ENCODE data around the gene GAL3ST1. TPM values are rescaled to one million over a fixed set of nuclear protein-coding genes. Genes with fewer than 3 reads are reported as not detected.

The GAL3ST1 gene
- total and polyA plus RNA-seq, 2 of the 8 experiments (the other 6 are each of a cell fraction or from before 2014, with no cell fraction given) = 11.0 to 32.5 TPM

GRCh38 chr22:30508216-30508615 lies 66.2 kb downstream of the GAL3ST1 start:
- Histone ChIP-seq H2BK12ac (ENCODE audit: low read depth, low read length) (no peak overlapping the region), H4K5ac (ENCODE audit: insufficient read length, low read depth, low read length) (no peak overlapping the region), H3K79me2 (ENCODE audit: control insufficient read depth in 1 of 2, insufficient read depth in 2 of 2, low read length in 2 of 2) (no peaks in the 10 kb centered on the region), H2AFZ (ENCODE audit: low read length) (no peak overlapping the region), H3K4me3 (ENCODE audit: extremely low read depth in 1 of 4, insufficient read depth in 2 of 4, low read depth in 3 of 4, low read length in 4 of 4) (no peak overlapping the region), H3K27ac (ENCODE audit: low read depth, low read length) (no peak overlapping the region), H3K4ac (replicated peaks; ENCODE audit: insufficient read length, low read depth, low read length) (no peak overlapping the region), H3K4me2 (ENCODE audit: insufficient read depth in 1 of 2, low read depth in 2 of 2, low read length in 2 of 2) (no peak overlapping the region), H4K91ac (replicated peaks; ENCODE audit: insufficient read length, low read length) (no peak overlapping the region), H2BK15ac (ENCODE audit: low read length) (no peak overlapping the region), H3K36me3 (ENCODE audit: control insufficient read depth in 2 of 4, insufficient read depth in 4 of 4, low read length in 3 of 4) (no peaks in the 10 kb centered on the region), H3K4me1 (replicated peaks in 1 of 4; ENCODE audit: control insufficient read depth in 3 of 4, insufficient read depth in 4 of 4, low read length in 3 of 4) (peaks cover 0 to 4% (median 2%) of the 10 kb centered on the region in 4 experiments; a peak in 2 of 7 replicates), H3K9me3 (ENCODE audit: insufficient read depth in 2 of 2, low read depth in 1 of 2, low read length in 1 of 2) (no peaks in the 10 kb centered on the region), H4K8ac (ENCODE audit: extremely low read depth, insufficient read depth, low read length) (no peak overlapping the region), H3K23ac (ENCODE audit: insufficient read length) (no peak overlapping the region), H3K23me2 (ENCODE audit: low read depth, low read length) (peaks cover 5% of the 10 kb centered on the region; the same call in 1 of the 2 replicates), H2BK20ac (ENCODE audit: low read length) (no peak overlapping the region), H3K18ac (ENCODE audit: extremely low read depth, low read length) (no peak overlapping the region), H3K56ac (replicated peaks; ENCODE audit: insufficient read length, low read depth, low read length) (no peak overlapping the region), H3K27me3 (replicated peaks in 1 of 4; ENCODE audit: control insufficient read depth in 3 of 4, extremely low read depth in 1 of 4, insufficient read depth in 3 of 4, low read length in 3 of 4) (peaks cover 0 to 4% (median 0%) of the 10 kb centered on the region in 4 experiments; a peak in 2 of 7 replicates), H4K20me1 (replicated peaks in 1 of 2; ENCODE audit: control insufficient read depth in 1 of 2, insufficient read depth in 2 of 2, low read length in 2 of 2) (no peaks in the 10 kb centered on the region), H2BK5ac (ENCODE audit: low read depth, low read length) (no peak overlapping the region), H2AK5ac (ENCODE audit: low read depth, low read length) (no peak overlapping the region), H3K14ac (ENCODE audit: insufficient read length) (no peak overlapping the region), H2BK120ac (replicated peaks; ENCODE audit: low read depth, low read length) (no peak overlapping the region), H3K9ac (replicated peaks in 1 of 4; ENCODE audit: extremely low read depth in 1 of 4, low read depth in 3 of 4, low read length in 3 of 4) (no peak overlapping the region), H3K79me1 (ENCODE audit: low read depth, low read length) (no peaks in the 10 kb centered on the region)
- WGBS, 2 experiments (ENCODE audit: extremely low coverage in 1 of 2, insufficient coverage in 1 of 2, insufficient read length in 1 of 2, insufficient replicate concordance in 2 of 2, low coverage in 1 of 2, low lambda C conversion rate in 2 of 2, missing lambda C conversion rate in 1 of 2) = 90% methylated on average over 5 of the region's 5 CpGs; no CpG with 5 or more reads in 1 of the 2 experiments
- POLR2A ChIA-PET (ENCODE audit: partially characterized antibody) = no interaction called here
- TF ChIP-seq ZNF274 (IDR thresholded peaks at IDR 0.05; ENCODE audit: borderline replicate concordance, extremely low read depth, low read length) (no peak), ATF3 (IDR thresholded peaks at IDR 0.05; ENCODE audit: insufficient read depth, low read depth, low read length) (no peak), SP4 (IDR thresholded peaks at IDR 0.05; ENCODE audit: low read length) (no peak), SP2 (IDR thresholded peaks at IDR 0.05; ENCODE audit: low read length) (no peak), CBX8 (IDR thresholded peaks at IDR 0.05; ENCODE audit: borderline replicate concordance, low read depth, low read length) (no peak)
- DNase-seq (ENCODE audit: low read depth in 1 of 2, low spot score in 2 of 2) = no peak
- CTCF ChIA-PET (ENCODE audit: partially characterized antibody) = interaction anchor here (0.8 to 1.2 kb wide), 3 partner anchors 17 to 299 kb away, joined by 3 to 5 read pairs (median 3); no protein-coding TSS in a partner anchor
- no peak for FAIRE-seq

Data from H1 (cell line).